SK-N-MC (cell line): ENCODE measurements around the gene TMEM135.
A peak's percentile ranks its signal among the peaks of the same experiment; 100 is the strongest.

Source experiments
- DNase-seq: peaks from one replicate; pipeline ENCODE4 v3.0.0-alpha.2; 2011; ENCODE audit warnings: low read depth, low spot score
- H3K27ac ChIP-seq: fragments of 200-600 bp; sonication (generic); 2 replicates; pipeline ENCODE4 v1.5.1; 2016; ENCODE audit warnings: mixed run types
- H3K36me3 ChIP-seq: fragments of 200-600 bp; sonication (generic); 2 replicates; pipeline ENCODE4 v1.6.1; 2017; ENCODE audit warnings: antibody characterized with exemption, low read length, mixed read lengths; ENCODE audit not compliant: insufficient read depth
- H3K4me3 ChIP-seq: fragments of 200-600 bp; sonication (generic); 2 replicates; pipeline ENCODE4 v1.5.1; 2016
- H3K9ac ChIP-seq: fragments of 200-600 bp; sonication (generic); 2 replicates; pipeline ENCODE4 v1.8.0; 2017; ENCODE audit warnings: mixed run types, mixed read lengths; ENCODE audit not compliant: insufficient read length
- H3K9me3 ChIP-seq: fragments of 200-600 bp; sonication (generic); 2 replicates; pipeline ENCODE4 v1.6.1; 2017; ENCODE audit warnings: low read depth, mild to moderate bottlenecking, antibody characterized with exemption, low read length, moderate library complexity, mixed read lengths
- EZH2 ChIP-seq: fragments of 200-600 bp; sonication (generic); IDR thresholded peaks from one replicate; pipeline ENCODE4 v1.6.1; 2017; ENCODE audit warnings: antibody characterized with exemption
- FOXP2 ChIP-seq: optimal IDR thresholded peaks from 2 replicates; pipeline ENCODE3; 2011; ENCODE audit warnings: mild to moderate bottlenecking, moderate library complexity; ENCODE audit not compliant: insufficient read depth; ENCODE audit errors: extremely low read length, control extremely low read depth
- POLR2AphosphoS5 ChIP-seq: IDR thresholded peaks from 2 replicates; pipeline ENCODE4 v1.6.1; 2012; ENCODE audit warnings: mild to moderate bottlenecking, low read depth, low read length, borderline replicate concordance

The TMEM135 gene

GRCh38 chr11:87030458-87031054 lies 7.2 kb upstream of the TMEM135 start:
- Histone ChIP-seq H3K9ac (no peak overlapping the region), H3K4me3 (no peak overlapping the region), H3K36me3 (no peaks in the 10 kb centered on the region), H3K9me3 (no peaks in the 10 kb centered on the region), H3K27ac (no peak overlapping the region)
- TF ChIP-seq FOXP2 (no peak), EZH2 (no peak)
- no peak for DNase-seq

GRCh38 chr11:87031433-87032170 lies 6.1 kb upstream of the TMEM135 start:
- H3K27ac ChIP-seq, result no peak overlapping the region
- no peak for TF ChIP-seq POLR2AphosphoS5
- no peak for TF ChIP-seq EZH2
- TF ChIP-seq FOXP2, result no peak
- no peak overlapping the region for H3K9ac ChIP-seq
- no peak overlapping the region for H3K4me3 ChIP-seq
- H3K36me3 ChIP-seq, result no peaks in the 10 kb centered on the region
- DNase-seq, result no peak
- no peaks in the 10 kb centered on the region for H3K9me3 ChIP-seq

DNA sequence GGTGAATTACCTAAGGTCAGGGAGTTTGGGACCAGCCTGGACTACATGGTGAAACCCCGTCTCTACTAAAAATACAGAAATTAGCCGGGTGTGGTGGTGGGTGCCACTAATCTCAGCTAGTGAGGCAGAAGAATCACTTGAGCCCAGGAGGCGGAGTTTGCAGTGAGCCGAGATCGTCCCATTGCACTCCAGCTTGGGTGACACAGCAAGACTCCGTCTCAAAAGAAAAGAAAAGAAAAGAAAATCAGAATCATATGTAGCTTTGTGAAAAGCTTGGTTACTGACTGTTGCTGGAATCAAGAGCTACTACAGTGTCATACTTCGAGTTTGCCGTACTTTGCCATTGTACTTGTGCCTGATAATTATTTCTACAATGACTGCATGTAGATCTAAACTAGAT lies 4.2 kb upstream of the TMEM135 start:
- no peak for DNase-seq
- no peak overlapping the region for H3K4me3 ChIP-seq
- H3K27ac ChIP-seq, result peak overlapping the region; percentile 71
- no peak overlapping the region for H3K9ac ChIP-seq
- no peak for TF ChIP-seq POLR2AphosphoS5
- TF ChIP-seq FOXP2, result no peak
- TF ChIP-seq EZH2, result no peak
- no peaks in the 10 kb centered on the region for H3K36me3 ChIP-seq
- H3K9me3 ChIP-seq, result no peaks in the 10 kb centered on the region

DNA sequence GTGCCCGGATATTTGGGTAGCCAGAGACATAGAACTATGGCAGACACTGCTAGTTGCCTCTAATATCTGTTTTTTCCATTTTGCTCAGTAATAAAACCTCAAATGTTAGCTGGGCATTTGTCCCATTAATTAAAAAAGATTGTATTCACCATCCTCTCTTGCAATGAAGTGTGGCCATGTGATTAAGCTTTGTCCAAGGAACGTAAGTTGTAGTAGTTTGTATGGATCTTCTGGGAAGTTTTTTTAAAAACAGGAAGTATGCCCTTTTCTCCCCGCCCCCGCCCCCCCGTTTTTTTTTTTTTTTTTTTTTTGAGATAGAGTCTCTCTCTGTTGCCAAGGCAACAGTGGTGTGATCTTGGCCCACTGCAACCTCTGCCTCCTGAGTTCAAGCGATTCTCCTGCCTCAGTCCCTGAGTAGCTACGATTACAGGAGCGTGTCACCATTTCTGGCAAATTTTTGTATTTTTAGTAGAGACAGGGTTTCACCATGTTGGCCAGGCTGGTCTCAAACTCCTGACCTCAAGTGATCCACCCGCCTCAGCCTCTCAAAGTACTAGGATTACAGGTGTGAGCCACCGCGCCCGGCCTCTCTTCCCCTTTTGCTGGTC lies 1.7 kb upstream of the TMEM135 start:
- Histone ChIP-seq H3K4me3 (no peak overlapping the region), H3K9me3 (no peaks in the 10 kb centered on the region), H3K9ac (no peak overlapping the region), H3K36me3 (peaks cover 5% of the 10 kb centered on the region), H3K27ac (peak overlapping the region; percentile 48; the same call in 1 of the 2 replicates)
- TF ChIP-seq FOXP2 (no peak), EZH2 (no peak), POLR2AphosphoS5 (no peak)
- DNase-seq, result no peak

- no peak for TF ChIP-seq FOXP2
- TF ChIP-seq POLR2AphosphoS5, result no peak
- no peak for TF ChIP-seq EZH2
- peak overlapping the region; percentile 82 for H3K4me3 ChIP-seq
- no peaks in the 10 kb centered on the region for H3K9me3 ChIP-seq
- no peak for DNase-seq
- peaks cover 11% of the 10 kb centered on the region for H3K36me3 ChIP-seq
- 0 out of 2 replicates have a peak overlapping the region, but pooled peaks have one; percentile 4 for H3K27ac ChIP-seq
- H3K9ac ChIP-seq, result peak overlapping the region; percentile 80
Observed at GRCh38 chr11:87036756-87037449, 831 bp upstream of the TMEM135 start.

- H3K9ac ChIP-seq, result peak overlapping the region; percentile 80
- no peak for DNase-seq
- peak overlapping the region; percentile 71; the same call in 1 of the 2 replicates for H3K27ac ChIP-seq
- peak overlapping the region; percentile 82 for H3K4me3 ChIP-seq
- H3K36me3 ChIP-seq, result peaks cover 26% of the 10 kb centered on the region
- TF ChIP-seq POLR2AphosphoS5, result no peak
- TF ChIP-seq EZH2, result no peak
- no peak for TF ChIP-seq FOXP2
- H3K9me3 ChIP-seq, result no peaks in the 10 kb centered on the region
Observed at GRCh38 chr11:87038235-87038977, 672 bp downstream of the TMEM135 start.

DNA sequence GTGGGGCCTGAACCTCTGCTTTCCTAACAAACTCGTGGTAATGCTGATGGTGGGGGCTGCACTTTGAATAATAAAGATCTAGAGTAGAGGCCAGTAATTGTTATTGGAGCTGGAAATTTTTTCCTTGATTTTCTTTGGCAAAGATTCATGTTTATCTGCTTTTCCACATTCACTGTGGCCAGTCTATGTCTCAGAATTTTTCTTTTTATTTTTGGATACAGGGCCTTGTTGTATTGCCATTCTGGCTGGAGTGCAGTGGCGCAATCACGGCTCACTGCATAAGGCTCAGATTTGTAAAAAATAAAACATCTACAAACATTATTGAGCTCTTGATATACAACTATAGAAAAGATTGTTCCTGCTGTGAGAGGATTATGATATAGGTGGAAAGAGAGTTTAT lies 1.6 kb downstream of the TMEM135 start:
- no peak for DNase-seq
- no peak for TF ChIP-seq FOXP2
- no peak for TF ChIP-seq POLR2AphosphoS5
- no peak for TF ChIP-seq EZH2
- Histone ChIP-seq H3K36me3 (peaks cover 36% of the 10 kb centered on the region), H3K9ac (peak overlapping the region; percentile 80), H3K27ac (no peak overlapping the region), H3K9me3 (no peaks in the 10 kb centered on the region), H3K4me3 (peak overlapping the region; percentile 82)
